Duodenal mucosa (tissue), 2 donors: Measurements from ENCODE around the gene SLC25A26.
"Not testable (repeated sequence)": the region's sequence is repeated elsewhere in the genome, so short reads cannot be mapped to it uniquely, and the experiment has no call there.

Experiments used
- H3K27ac ChIP-seq: one replicate; pipeline ENCODE4 v1.7.0; 2013; ENCODE audit warnings: low read depth, low read length
- H3K27me3 ChIP-seq, 2 donors: one replicate each; pipeline ENCODE4 v1.7.0; 2013; ENCODE audit warnings: low read length in 2 of 2, control low read depth in 1 of 2; ENCODE audit not compliant: insufficient read depth in 2 of 2, control insufficient read depth in 1 of 2
- H3K36me3 ChIP-seq, 2 donors: one replicate each; pipeline ENCODE4 v1.7.0; 2013; ENCODE audit warnings: low read length in 2 of 2, control low read depth in 1 of 2; ENCODE audit not compliant: insufficient read depth in 2 of 2, control insufficient read depth in 1 of 2
- H3K4me1 ChIP-seq, 2 donors: one replicate each; pipeline ENCODE4 v1.7.0; 2013; ENCODE audit warnings: low read length in 2 of 2, control low read depth in 1 of 2; ENCODE audit not compliant: insufficient read depth in 2 of 2, control insufficient read depth in 1 of 2
- H3K4me3 ChIP-seq, 2 donors: one replicate each; pipeline ENCODE4 v1.7.0; 2013; ENCODE audit warnings: low read length in 2 of 2, low read depth in 1 of 2
- H3K9ac ChIP-seq, 2 donors: one replicate each; pipeline ENCODE4 v1.7.0; 2013; ENCODE audit warnings: low read length in 2 of 2, low read depth in 1 of 2
- H3K9me3 ChIP-seq, 2 donors: one replicate each; pipeline ENCODE4 v1.7.0; 2013; ENCODE audit warnings: low read length in 2 of 2, control low read depth in 1 of 2; ENCODE audit not compliant: control insufficient read depth in 1 of 2

Gene SLC25A26

GRCh38 chr3:66220066-66220465 lies 735 bp upstream of the SLC25A26 start:
- H3K9ac ChIP-seq = peak overlapping the region in 1 of 2 donors; percentile 6
- no peaks in the 10 kb centered on the region for H3K9me3 ChIP-seq
- H3K4me3 ChIP-seq = peak overlapping the region; percentile 86 to 93
- no peaks in the 10 kb centered on the region for H3K27me3 ChIP-seq
- peaks cover 11 to 13% of the 10 kb centered on the region in 2 donors for H3K4me1 ChIP-seq
- peaks cover 0 to 1% of the 10 kb centered on the region in 2 donors for H3K36me3 ChIP-seq
- no peak overlapping the region for H3K27ac ChIP-seq

GRCh38 chr3:66224220-66224619 lies 3.4 kb downstream of the SLC25A26 start:
- peaks cover 11 to 13% of the 10 kb centered on the region in 2 donors for H3K4me1 ChIP-seq
- H3K4me3 ChIP-seq = no peak overlapping the region
- no peaks in the 10 kb centered on the region for H3K27me3 ChIP-seq
- H3K36me3 ChIP-seq = peaks cover 0 to 3% of the 10 kb centered on the region in 2 donors
- no peak overlapping the region for H3K27ac ChIP-seq
- no peak overlapping the region for H3K9ac ChIP-seq
- no peaks in the 10 kb centered on the region for H3K9me3 ChIP-seq

GRCh38 chr3:66226093-66226492 lies 5.3 kb downstream of the SLC25A26 start:
- not testable (repeated sequence) for H3K9ac ChIP-seq, H3K27ac ChIP-seq, H3K9me3 ChIP-seq, H3K36me3 ChIP-seq, H3K4me1 ChIP-seq, H3K27me3 ChIP-seq, H3K4me3 ChIP-seq

- Histone ChIP-seq H3K4me1 (no peaks in the 10 kb centered on the region), H3K27ac (no peak overlapping the region), H3K9ac (no peak overlapping the region)
Measured at GRCh38 chr3:66227051-66227450, 6.2 kb downstream of the SLC25A26 start.

GRCh38 chr3:66227915-66228314 lies 7.1 kb downstream of the SLC25A26 start:
- Histone ChIP-seq H3K9ac (no peak overlapping the region), H3K4me1 (no peaks in the 10 kb centered on the region), H3K4me3 (no peak overlapping the region), H3K27me3 (no peaks in the 10 kb centered on the region), H3K9me3 (no peaks in the 10 kb centered on the region), H3K27ac (no peak overlapping the region), H3K36me3 (peaks cover 0 to 3% of the 10 kb centered on the region in 2 donors)

More at GRCh38 chr3:66227051-66227450, 6.2 kb downstream of the SLC25A26 start:
- H3K4me3 ChIP-seq = no peak overlapping the region
- no peaks in the 10 kb centered on the region for H3K27me3 ChIP-seq
- no peaks in the 10 kb centered on the region for H3K9me3 ChIP-seq
- H3K36me3 ChIP-seq = peaks cover 0 to 3% of the 10 kb centered on the region in 2 donors

- peaks cover 0 to 3% of the 10 kb centered on the region in 2 donors for H3K36me3 ChIP-seq
- H3K27ac ChIP-seq = no peak overlapping the region
- H3K4me1 ChIP-seq = no peaks in the 10 kb centered on the region
- no peaks in the 10 kb centered on the region for H3K27me3 ChIP-seq
- no peaks in the 10 kb centered on the region for H3K9me3 ChIP-seq
- no peak overlapping the region for H3K9ac ChIP-seq
- H3K4me3 ChIP-seq = no peak overlapping the region
Measured at GRCh38 chr3:66228707-66229106, 7.9 kb downstream of the SLC25A26 start.

GRCh38 chr3:66229931-66230330 lies 9.1 kb downstream of the SLC25A26 start:
- Histone ChIP-seq H3K9ac (no peak overlapping the region), H3K27me3 (no peaks in the 10 kb centered on the region), H3K27ac (no peak overlapping the region), H3K4me1 (no peaks in the 10 kb centered on the region), H3K36me3 (peaks cover 0 to 3% of the 10 kb centered on the region in 2 donors), H3K9me3 (no peaks in the 10 kb centered on the region), H3K4me3 (no peak overlapping the region)

- no peaks in the 10 kb centered on the region for H3K27me3 ChIP-seq
- no peak overlapping the region for H3K4me3 ChIP-seq
- no peak overlapping the region for H3K27ac ChIP-seq
- H3K9ac ChIP-seq = no peak overlapping the region
- no peaks in the 10 kb centered on the region for H3K4me1 ChIP-seq
- no peaks in the 10 kb centered on the region for H3K36me3 ChIP-seq
- no peaks in the 10 kb centered on the region for H3K9me3 ChIP-seq
Measured at GRCh38 chr3:66233033-66233432, 12.2 kb downstream of the SLC25A26 start.

GRCh38 chr3:66236281-66236680 lies 15.5 kb downstream of the SLC25A26 start:
- Histone ChIP-seq H3K4me1 (no peaks in the 10 kb centered on the region), H3K4me3 (no peak overlapping the region), H3K36me3 (peaks cover 4 to 9% of the 10 kb centered on the region in 2 donors), H3K27me3 (no peaks in the 10 kb centered on the region), H3K9ac (no peak overlapping the region), H3K9me3 (no peaks in the 10 kb centered on the region), H3K27ac (no peak overlapping the region)

- peaks cover 4 to 9% of the 10 kb centered on the region in 2 donors for H3K36me3 ChIP-seq
Measured at GRCh38 chr3:66237552-66237951, 16.8 kb downstream of the SLC25A26 start.

More at GRCh38 chr3:66237552-66237951, 16.8 kb downstream of the SLC25A26 start:
- H3K9ac ChIP-seq = no peak overlapping the region
- no peak overlapping the region for H3K27ac ChIP-seq
- no peak overlapping the region for H3K4me3 ChIP-seq
- H3K4me1 ChIP-seq = no peaks in the 10 kb centered on the region
- H3K9me3 ChIP-seq = no peaks in the 10 kb centered on the region
- H3K27me3 ChIP-seq = no peaks in the 10 kb centered on the region
